Immature natural killer cell (primary cell): ENCODE results near the gene CAPN2. TPM values are rescaled to one million over a fixed set of nuclear protein-coding genes. Genes with fewer than 3 reads are reported as not detected.
A peak's percentile ranks its signal among the peaks of the same experiment; 100 is the strongest.

Experiments
- DNase-seq, 3 donors: peaks; one replicate each; pipeline ENCODE4 v3.0.0; 2022; ENCODE audit warnings: mixed read lengths in 1 of 3
- H3K27ac Mint-ChIP-seq, 6 donors: one replicate each; pipeline ENCODE4 v1.8.0; 2020; ENCODE audit warnings: mixed read lengths in 6 of 6, mild to moderate bottlenecking in 5 of 6, inconsistent platforms in 4 of 6, moderate library complexity in 3 of 6
- H3K27me3 Mint-ChIP-seq, 3 donors: one replicate each; pipeline ENCODE4 v1.8.0; 2020 to 2021; ENCODE audit warnings: low read depth in 3 of 3, mild to moderate bottlenecking in 3 of 3, mixed read lengths in 3 of 3, moderate library complexity in 3 of 3, inconsistent platforms in 1 of 3
- H3K36me3 Mint-ChIP-seq, 3 donors: one replicate each; pipeline ENCODE4 v1.8.0; 2020; ENCODE audit warnings: mixed read lengths in 3 of 3, inconsistent platforms in 2 of 3, mild to moderate bottlenecking in 2 of 3
- H3K4me1 Mint-ChIP-seq, 2 donors: one replicate each; pipeline ENCODE4 v1.8.0; 2020; ENCODE audit warnings: inconsistent platforms in 2 of 2, mild to moderate bottlenecking in 2 of 2, mixed read lengths in 2 of 2, moderate library complexity in 1 of 2
- H3K4me3 Mint-ChIP-seq, 5 donors: one replicate each; pipeline ENCODE4 v1.8.0; 2020; ENCODE audit warnings: mild to moderate bottlenecking in 5 of 5, mixed read lengths in 5 of 5, inconsistent platforms in 3 of 5, moderate library complexity in 3 of 5
- H3K9me3 Mint-ChIP-seq, 6 donors: one replicate each; pipeline ENCODE4 v1.8.0; 2020; ENCODE audit warnings: mild to moderate bottlenecking in 6 of 6, mixed read lengths in 6 of 6, inconsistent platforms in 4 of 6, moderate library complexity in 3 of 6
- polyA plus RNA-seq, 3 donors: library from polyadenylated mRNA; unstranded; fragments of 300-500 nt; fragmentation: Illumina TruSeq; gene quantifications; one replicate each; pipeline ENCODE4 v1.2.3, GENCODE V29; 2021

The CAPN2 gene
- polyA plus RNA-seq, 3 donors from 2014 or later, result 126 to 232 (median 141) TPM

GRCh38 chr1:223707256-223708000 lies 4.9 kb upstream of the CAPN2 start:
- Mint-ChIP-seq H3K4me3 (no peak overlapping the region), H3K4me1 (peaks cover 20 to 26% of the 10 kb centered on the region in 2 donors), H3K27ac (no peak overlapping the region), H3K36me3 (no peaks in the 10 kb centered on the region), H3K27me3 (no peaks in the 10 kb centered on the region), H3K9me3 (no peaks in the 10 kb centered on the region)
- DNase-seq, result no peak

- H3K4me1 Mint-ChIP-seq, result peaks cover 21 to 27% of the 10 kb centered on the region in 2 donors
- H3K9me3 Mint-ChIP-seq, result no peaks in the 10 kb centered on the region
- no peaks in the 10 kb centered on the region for H3K36me3 Mint-ChIP-seq
- DNase-seq, result no peak
- no peak overlapping the region for H3K4me3 Mint-ChIP-seq
- H3K27ac Mint-ChIP-seq, result no peak overlapping the region
- peaks cover under 1 to 1% (median 1%) of the 10 kb centered on the region in 3 donors for H3K27me3 Mint-ChIP-seq
Observed at GRCh38 chr1:223708001-223708359, 4.4 kb upstream of the CAPN2 start.

GRCh38 chr1:223708651-223709268 lies 3.6 kb upstream of the CAPN2 start:
- H3K27me3 Mint-ChIP-seq, result peaks cover 2 to 6% (median 5%) of the 10 kb centered on the region in 3 donors

GRCh38 chr1:223709598-223709997 lies 2.7 kb upstream of the CAPN2 start:
- Mint-ChIP-seq H3K4me1 (peaks cover 35 to 40% of the 10 kb centered on the region in 2 donors), H3K9me3 (no peaks in the 10 kb centered on the region), H3K27me3 (peaks cover 2 to 6% (median 5%) of the 10 kb centered on the region in 3 donors), H3K27ac (no peak overlapping the region), H3K4me3 (no peak overlapping the region), H3K36me3 (no peaks in the 10 kb centered on the region)
- DNase-seq, result no peak

More at GRCh38 chr1:223708651-223709268, 3.6 kb upstream of the CAPN2 start:
- H3K27ac Mint-ChIP-seq, result peak overlapping the region in 2 of 6 donors; percentile 4 to 63
- no peaks in the 10 kb centered on the region for H3K9me3 Mint-ChIP-seq
- H3K4me3 Mint-ChIP-seq, result no peak overlapping the region
- H3K4me1 Mint-ChIP-seq, result peaks cover 29 to 35% of the 10 kb centered on the region in 2 donors
- DNase-seq, result no peak
- no peaks in the 10 kb centered on the region for H3K36me3 Mint-ChIP-seq

- Mint-ChIP-seq H3K27ac (peak overlapping the region in 2 of 6 donors; percentile 59 to 88), H3K36me3 (no peaks in the 10 kb centered on the region), H3K4me1 (peaks cover 37 to 40% of the 10 kb centered on the region in 2 donors), H3K9me3 (no peaks in the 10 kb centered on the region), H3K27me3 (peaks cover 2 to 6% (median 5%) of the 10 kb centered on the region in 3 donors), H3K4me3 (peak overlapping the region in 3 of 5 donors; percentile 74 to 83 (median 81))
- DNase-seq, result no peak
Observed at GRCh38 chr1:223710179-223711133, 1.9 kb upstream of the CAPN2 start.

GRCh38 chr1:223711173-223711572 lies 1.2 kb upstream of the CAPN2 start:
- H3K4me1 Mint-ChIP-seq, result peaks cover 44 to 45% of the 10 kb centered on the region in 2 donors
- H3K27ac Mint-ChIP-seq, result peak overlapping the region; percentile 10 to 88 (median 79)
- H3K4me3 Mint-ChIP-seq, result peak overlapping the region; percentile 74 to 83 (median 77)
- DNase-seq, result no peak
- no peaks in the 10 kb centered on the region for H3K9me3 Mint-ChIP-seq
- H3K27me3 Mint-ChIP-seq, result peaks cover 2 to 6% (median 5%) of the 10 kb centered on the region in 3 donors
- H3K36me3 Mint-ChIP-seq, result no peaks in the 10 kb centered on the region

- Mint-ChIP-seq H3K27ac (peak overlapping the region; percentile 59 to 88 (median 80)), H3K9me3 (no peaks in the 10 kb centered on the region), H3K36me3 (peaks cover 0 to under 1% (median 0%) of the 10 kb centered on the region in 3 donors), H3K4me3 (peak overlapping the region; percentile 74 to 83 (median 77)), H3K27me3 (peaks cover 5 to 6% (median 5%) of the 10 kb centered on the region in 3 donors), H3K4me1 (peaks cover 50 to 51% of the 10 kb centered on the region in 2 donors)
- no peak for DNase-seq
Observed at GRCh38 chr1:223711747-223712193, 569 bp upstream of the CAPN2 start.

- H3K27me3 Mint-ChIP-seq, result peaks cover 5 to 10% (median 6%) of the 10 kb centered on the region in 3 donors
- peak overlapping the region; percentile 79 to 95 (median 87) for H3K4me3 Mint-ChIP-seq
- peak; percentile 53 to 54 (median 54) for DNase-seq
- peaks cover 4 to 6% (median 4%) of the 10 kb centered on the region in 3 donors for H3K36me3 Mint-ChIP-seq
- H3K9me3 Mint-ChIP-seq, result no peaks in the 10 kb centered on the region
- peak overlapping the region; percentile 89 to 98 (median 90) for H3K27ac Mint-ChIP-seq
- peaks cover 62 to 63% of the 10 kb centered on the region in 2 donors for H3K4me1 Mint-ChIP-seq
Observed at GRCh38 chr1:223712850-223713474, 623 bp downstream of the CAPN2 start.

GRCh38 chr1:223713546-223714420 lies 1.4 kb downstream of the CAPN2 start:
- no peak for DNase-seq
- H3K4me1 Mint-ChIP-seq, result peaks cover 70 to 72% of the 10 kb centered on the region in 2 donors
- H3K9me3 Mint-ChIP-seq, result no peaks in the 10 kb centered on the region
- peak overlapping the region; percentile 89 to 98 (median 90) for H3K27ac Mint-ChIP-seq
- peak overlapping the region; percentile 79 to 95 (median 87) for H3K4me3 Mint-ChIP-seq
- peaks cover 5 to 10% (median 6%) of the 10 kb centered on the region in 3 donors for H3K27me3 Mint-ChIP-seq
- H3K36me3 Mint-ChIP-seq, result peaks cover 4 to 11% (median 5%) of the 10 kb centered on the region in 3 donors

GRCh38 chr1:223714421-223714724 lies 2.0 kb downstream of the CAPN2 start:
- H3K4me3 Mint-ChIP-seq, result peak overlapping the region; percentile 79 to 95 (median 87)
- no peaks in the 10 kb centered on the region for H3K9me3 Mint-ChIP-seq
- peaks cover 5 to 10% (median 6%) of the 10 kb centered on the region in 3 donors for H3K27me3 Mint-ChIP-seq
- peaks cover 73 to 74% of the 10 kb centered on the region in 2 donors for H3K4me1 Mint-ChIP-seq
- H3K27ac Mint-ChIP-seq, result peak overlapping the region; percentile 90 to 98 (median 94)
- peaks cover 6 to 17% (median 9%) of the 10 kb centered on the region in 3 donors for H3K36me3 Mint-ChIP-seq
- no peak for DNase-seq

GRCh38 chr1:223714849-223715603 lies 2.7 kb downstream of the CAPN2 start:
- Mint-ChIP-seq H3K4me3 (peak overlapping the region; percentile 72 to 81 (median 80)), H3K9me3 (no peaks in the 10 kb centered on the region), H3K27me3 (peaks cover 5 to 10% (median 6%) of the 10 kb centered on the region in 3 donors), H3K4me1 (peaks cover 77 to 80% of the 10 kb centered on the region in 2 donors), H3K36me3 (peaks cover 6 to 22% (median 13%) of the 10 kb centered on the region in 3 donors), H3K27ac (peak overlapping the region; percentile 90 to 98 (median 94))
- no peak for DNase-seq
